A673 (cell line): ENCODE measurements around the gene HDAC7. TPM values are rescaled to one million over a fixed set of nuclear protein-coding genes. Genes with fewer than 3 reads are reported as not detected.

ENCODE experiments used
- BruUV-seq: library from RNA; stranded (reverse); fragments of 400-500 nt; replicated peaks from 2 replicates; lab custom pipeline; 2021; lab: Mats Ljungman, UMichigan
- CTCF ChIA-PET: fragments of 300-600 bp; sonication (Branson Sonifier 250); formaldehyde crosslinking; loops from one replicate; lab custom pipeline; 2022; ENCODE audit warnings: antibody characterized with exemption; lab: Charles Lee
- POLR2A ChIA-PET: fragments of 300-600 bp; sonication (Branson Sonifier 250); formaldehyde crosslinking; loops from one replicate; lab custom pipeline; 2022; ENCODE audit warnings: antibody characterized with exemption; ENCODE audit not compliant: low non-redundant PET; lab: Charles Lee
- DNase-seq: peaks from one replicate; pipeline ENCODE4 v3.0.0-alpha.2; 2015; ENCODE audit warnings: low spot score
- H3K27ac ChIP-seq: fragments of 200-600 bp; sonication (generic); 2 replicates; pipeline ENCODE4 v1.5.1; 2016; ENCODE audit warnings: mixed run types, low read depth, mild to moderate bottlenecking, mixed read lengths, antibody characterized with exemption, low read length; ENCODE audit not compliant: poor library complexity, severe bottlenecking
- H3K27me3 ChIP-seq: fragments of 200-600 bp; sonication (generic); replicated peaks from 2 replicates; pipeline ENCODE4 v1.6.1; 2017; ENCODE audit warnings: mixed run types, low read depth, mild to moderate bottlenecking, mixed read lengths, antibody characterized with exemption, low read length; ENCODE audit not compliant: insufficient read depth, poor library complexity
- H3K36me3 ChIP-seq: fragments of 200-600 bp; sonication (generic); 2 replicates; pipeline ENCODE4 v1.6.1; 2016; ENCODE audit warnings: mixed run types, mild to moderate bottlenecking, mixed read lengths, antibody characterized with exemption, low read length; ENCODE audit not compliant: insufficient read depth, poor library complexity, severe bottlenecking
- H3K4me1 ChIP-seq: fragments of 200-600 bp; sonication (generic); 2 replicates; pipeline ENCODE4 v1.6.1; 2017; ENCODE audit warnings: mixed run types, mild to moderate bottlenecking, mixed read lengths, antibody characterized with exemption, low read length; ENCODE audit not compliant: insufficient read depth, poor library complexity, severe bottlenecking
- H3K4me3 ChIP-seq: fragments of 200-600 bp; sonication (generic); 2 replicates; pipeline ENCODE4 v1.5.1; 2016; ENCODE audit warnings: low read depth, mixed run types, mild to moderate bottlenecking, mixed read lengths, low read length; ENCODE audit not compliant: poor library complexity, severe bottlenecking
- H3K9me3 ChIP-seq: fragments of 200-600 bp; sonication (generic); 2 replicates; pipeline ENCODE4 v1.6.1; 2016; ENCODE audit warnings: mixed run types, low read depth, mild to moderate bottlenecking, mixed read lengths, antibody characterized with exemption, low read length; ENCODE audit not compliant: poor library complexity, severe bottlenecking
- CTCF ChIP-seq: fragments of 300-800, 200-600 bp; sonication (generic); conservative IDR thresholded peaks from 2 replicates; pipeline ENCODE4 v1.5.1; 2017; ENCODE audit warnings: low read depth, mild to moderate bottlenecking, antibody characterized with exemption, low read length, moderate library complexity, mixed read lengths
- EZH2 ChIP-seq: fragments of 200-600 bp; sonication (generic); IDR thresholded peaks from 2 replicates; pipeline ENCODE4 v1.6.1; 2017; ENCODE audit warnings: borderline replicate concordance, low read depth, mild to moderate bottlenecking, mixed read lengths, antibody characterized with exemption, low read length; ENCODE audit not compliant: poor library complexity, severe bottlenecking
- intact Hi-C: fragments of 100-400 bp; cut with micrococcal nuclease; formaldehyde crosslinking; loops from one replicate; pipeline ENCODE4 v1.10.0; 2022; ENCODE audit not compliant: unreplicated experiment
- total RNA-seq: library from RNA; stranded (reverse); gene quantifications from 2 replicates; pipeline ENCODE4 v1.2.3, GENCODE V29; 2021

Gene HDAC7
- total RNA-seq, 1 experiment from 2014 or later = 58.9 TPM

- Histone ChIP-seq H3K4me1 (no peaks in the 10 kb centered on the region), H3K9me3 (no peaks in the 10 kb centered on the region), H3K27me3 (no peaks in the 10 kb centered on the region), H3K27ac (peak overlapping the region; percentile 30), H3K4me3 (no peak overlapping the region), H3K36me3 (peaks cover 11% of the 10 kb centered on the region)
- TF ChIP-seq CTCF = no peak
- TF ChIP-seq EZH2 = no peak
- ChIA-PET CTCF (no interaction called here), POLR2A (no interaction called here)
- DNase-seq = no peak
- intact Hi-C loops = no loop called here
- no TSS peak for BruUV-seq
These were observed 20.2 kb downstream of the HDAC7 start for GRCh38 chr12:47799357-47799955.

GRCh38 chr12:47798382-47798948 lies 21.2 kb downstream of the HDAC7 start:
- peaks cover 14% of the 10 kb centered on the region for H3K36me3 ChIP-seq
- ChIA-PET CTCF (no interaction called here), POLR2A (no interaction called here)
- no peaks in the 10 kb centered on the region for H3K4me1 ChIP-seq
- no TSS peak for BruUV-seq
- H3K9me3 ChIP-seq = no peaks in the 10 kb centered on the region
- intact Hi-C loops = no loop called here
- no peaks in the 10 kb centered on the region for H3K27me3 ChIP-seq
- H3K27ac ChIP-seq = no peak overlapping the region
- no peak for TF ChIP-seq CTCF
- TF ChIP-seq EZH2 = no peak
- DNase-seq = no peak
- H3K4me3 ChIP-seq = no peak overlapping the region

- Histone ChIP-seq H3K27me3 (no peaks in the 10 kb centered on the region), H3K9me3 (no peaks in the 10 kb centered on the region), H3K36me3 (peaks cover 14% of the 10 kb centered on the region), H3K4me3 (no peak overlapping the region), H3K4me1 (no peaks in the 10 kb centered on the region), H3K27ac (no peak overlapping the region)
- TF ChIP-seq CTCF (peak; percentile 44), EZH2 (no peak)
- no TSS peak for BruUV-seq
- no peak for DNase-seq
- CTCF ChIA-PET = interaction anchor here (0.5 to 2.4 kb wide), 2 partner anchors 31 to 41 kb away, joined by 5 to 8 read pairs; no protein-coding TSS in a partner anchor
- POLR2A ChIA-PET = no interaction called here
- intact Hi-C loops = loop anchor here (1.0 kb wide), 1 partner anchor 41 kb away; no protein-coding TSS in a partner anchor
These were observed 22.3 kb downstream of the HDAC7 start for GRCh38 chr12:47797441-47797840.
